Gastroesophageal sphincter (tissue), 4 donors: ENCODE measurements around the gene ITGAL. TPM values are rescaled to one million over a fixed set of nuclear protein-coding genes. Genes with fewer than 3 reads are reported as not detected.

Experiments used
- ATAC-seq: fragments of 150-250 bp; one replicate; pipeline ENCODE4 v1.9.1; 2016; ENCODE audit warnings: mild to moderate bottlenecking, moderate library complexity
- H3K27ac ChIP-seq, 4 donors: fragments of 200-600 bp; sonication (generic) in 3 of 4; 1 replicate in 3 of 4; 2 replicates in 1 of 4; pipeline ENCODE4 v1.5.1; 2016 to 2019
- H3K27me3 ChIP-seq: fragments of 200-600 bp; sonication (generic); one replicate; pipeline ENCODE4 v1.5.1; 2019
- H3K36me3 ChIP-seq, 2 donors: fragments of 200-600 bp; sonication (generic); one replicate each; pipeline ENCODE4 v1.5.1; 2019; ENCODE audit warnings: control low read depth in 1 of 2
- H3K4me1 ChIP-seq, 3 donors: fragments of 200-600 bp; sonication (generic); 1 replicate in 2 of 3; 2 replicates in 1 of 3; pipeline ENCODE4 v1.5.1; 2016 to 2019; ENCODE audit warnings: control low read depth in 2 of 3
- H3K4me3 ChIP-seq, 2 donors: fragments of 200-600 bp; sonication (generic); one replicate each; pipeline ENCODE4 v1.5.1; 2019; ENCODE audit warnings: mild to moderate bottlenecking in 1 of 2, moderate library complexity in 1 of 2
- H3K9me3 ChIP-seq, 3 donors: fragments of 200-600 bp; sonication (generic); one replicate each; pipeline ENCODE4 v1.5.1; 2017 to 2019; ENCODE audit warnings: control low read depth in 2 of 3
- CTCF ChIP-seq, 4 experiments: fragments of 200-600 bp in 2 of 4; fragments of 450-650 bp in 2 of 4; sonication (generic) in 1 of 4; IDR thresholded peaks; one replicate each; pipeline ENCODE4 v1.5.1; 2017 to 2019; ENCODE audit warnings: antibody characterized with exemption in 4 of 4, mild to moderate bottlenecking in 2 of 4, moderate library complexity in 2 of 4
- EP300 ChIP-seq: sonication (generic); formaldehyde crosslinking; IDR thresholded peaks from one replicate; pipeline ENCODE4 v1.6.1; 2017; ENCODE audit warnings: antibody characterized with exemption, mild to moderate bottlenecking
- POLR2A ChIP-seq, 2 donors: fragments of 450-650 bp; IDR thresholded peaks; one replicate each; pipeline ENCODE4 v1.6.1; 2017; ENCODE audit warnings: antibody characterized with exemption in 2 of 2, mild to moderate bottlenecking in 2 of 2, moderate library complexity in 1 of 2
- POLR2AphosphoS5 ChIP-seq: sonication (generic); formaldehyde crosslinking; IDR thresholded peaks from one replicate; pipeline ENCODE4 v1.6.1; 2017; ENCODE audit warnings: antibody characterized with exemption
- WGBS, 2 donors: methylation state at CpG; one replicate each; pipeline ENCODE4 v1.1.5; 2018; ENCODE audit warnings: low coverage in 1 of 2; 5-methylcytosine and 5-hydroxymethylcytosine counted together
- total RNA-seq, 4 donors: library from RNA; depleted of rRNA; stranded (reverse); fragments of >200 nt; gene quantifications; one replicate each; pipeline ENCODE4 v1.1.0, GENCODE V29; 2016

The ITGAL gene
- total RNA-seq, 4 donors from 2014 or later: 0.30 to 4.2 (median 0.97) TPM

DNA sequence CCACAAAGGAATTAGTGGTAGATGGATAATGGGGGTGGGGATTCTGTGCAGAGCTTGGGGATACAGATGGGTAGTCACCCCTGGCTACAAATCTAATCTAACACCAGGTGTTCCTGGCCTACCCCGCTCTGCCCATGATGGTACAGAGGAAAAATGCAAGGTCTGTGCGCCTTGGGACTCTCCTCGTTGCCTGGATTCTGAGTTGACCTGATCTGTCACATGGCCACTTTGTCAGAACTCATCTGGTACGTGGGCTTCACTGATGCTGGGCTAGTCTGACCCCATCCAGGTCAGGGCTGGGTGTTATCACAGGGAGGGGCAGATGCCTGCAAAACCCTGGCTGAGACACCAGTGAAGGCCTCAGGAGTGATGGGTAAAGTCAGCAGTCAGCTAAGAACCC is 80.4 kb downstream of the ITGAL start:
- no peak for ATAC-seq
- peaks cover 0 to 44% of the 10 kb centered on the region in 2 donors for H3K36me3 ChIP-seq
- H3K27me3 ChIP-seq: no peaks in the 10 kb centered on the region
- H3K27ac ChIP-seq: no peak overlapping the region
- H3K4me3 ChIP-seq: no peak overlapping the region
- no CpG with 5 or more reads among the region's 4 CpGs for WGBS, 2 donors
- H3K9me3 ChIP-seq: no peaks in the 10 kb centered on the region
- TF ChIP-seq EP300: no peak
- TF ChIP-seq CTCF (IDR thresholded peaks at IDR 0.05): no peak
- no peak for TF ChIP-seq POLR2AphosphoS5
- no peak for TF ChIP-seq POLR2A (IDR thresholded peaks at IDR 0.05)
- H3K4me1 ChIP-seq: peaks cover 0 to 23% (median 7%) of the 10 kb centered on the region in 3 donors

DNA sequence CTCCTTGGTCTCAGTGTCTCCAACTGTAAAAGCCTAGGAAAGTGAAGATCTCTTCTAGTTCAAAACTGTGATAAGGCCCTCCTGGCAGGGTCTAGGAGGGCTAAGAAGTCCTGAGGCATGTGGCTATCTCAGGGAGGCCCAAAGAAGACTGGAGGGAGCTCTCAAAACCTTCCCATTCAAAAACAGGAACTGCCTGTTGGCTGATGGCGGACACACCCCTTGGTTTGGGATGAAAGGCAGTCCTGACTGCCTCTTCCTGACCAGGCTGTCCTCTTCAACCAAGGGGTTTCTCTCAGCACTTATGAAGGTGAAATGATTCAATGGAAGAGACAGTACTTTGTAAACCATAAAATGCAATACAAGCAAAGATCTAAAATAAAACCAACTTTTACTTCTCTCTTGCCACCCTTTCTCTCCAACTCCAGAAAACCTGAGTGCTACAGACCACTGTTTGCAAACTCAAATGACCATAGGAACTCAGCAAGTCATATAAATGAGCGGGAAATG is 80.9 kb downstream of the ITGAL start:
- H3K9me3 ChIP-seq: no peaks in the 10 kb centered on the region
- peaks cover 0 to 44% of the 10 kb centered on the region in 2 donors for H3K36me3 ChIP-seq
- no peaks in the 10 kb centered on the region for H3K27me3 ChIP-seq
- no peak overlapping the region for H3K4me3 ChIP-seq
- no peak for ATAC-seq
- peaks cover 0 to 23% (median 7%) of the 10 kb centered on the region in 3 donors for H3K4me1 ChIP-seq
- 85% methylated on average over 2 of the region's 2 CpGs; no CpG with 5 or more reads in 1 of the 2 donors for WGBS, 2 donors
- no peak overlapping the region for H3K27ac ChIP-seq
- TF ChIP-seq POLR2AphosphoS5 (no peak), EP300 (no peak), CTCF (IDR thresholded peaks at IDR 0.05) (no peak), POLR2A (IDR thresholded peaks at IDR 0.05) (no peak)

- no peak for ATAC-seq
- TF ChIP-seq EP300 (no peak), CTCF (IDR thresholded peaks at IDR 0.05) (no peak), POLR2A (IDR thresholded peaks at IDR 0.05) (no peak), POLR2AphosphoS5 (no peak)
- 83 to 92% methylated on average over 2 of the region's 18 CpGs for WGBS, 2 donors
- Histone ChIP-seq H3K4me3 (no peak overlapping the region), H3K9me3 (no peaks in the 10 kb centered on the region), H3K27ac (no peak overlapping the region), H3K36me3 (peaks cover 0 to 44% of the 10 kb centered on the region in 2 donors), H3K27me3 (no peaks in the 10 kb centered on the region), H3K4me1 (peaks cover 0 to 31% (median 11%) of the 10 kb centered on the region in 3 donors)
These were observed 82.2 kb downstream of the ITGAL start for GRCh38 chr16:30554557-30555314.

DNA sequence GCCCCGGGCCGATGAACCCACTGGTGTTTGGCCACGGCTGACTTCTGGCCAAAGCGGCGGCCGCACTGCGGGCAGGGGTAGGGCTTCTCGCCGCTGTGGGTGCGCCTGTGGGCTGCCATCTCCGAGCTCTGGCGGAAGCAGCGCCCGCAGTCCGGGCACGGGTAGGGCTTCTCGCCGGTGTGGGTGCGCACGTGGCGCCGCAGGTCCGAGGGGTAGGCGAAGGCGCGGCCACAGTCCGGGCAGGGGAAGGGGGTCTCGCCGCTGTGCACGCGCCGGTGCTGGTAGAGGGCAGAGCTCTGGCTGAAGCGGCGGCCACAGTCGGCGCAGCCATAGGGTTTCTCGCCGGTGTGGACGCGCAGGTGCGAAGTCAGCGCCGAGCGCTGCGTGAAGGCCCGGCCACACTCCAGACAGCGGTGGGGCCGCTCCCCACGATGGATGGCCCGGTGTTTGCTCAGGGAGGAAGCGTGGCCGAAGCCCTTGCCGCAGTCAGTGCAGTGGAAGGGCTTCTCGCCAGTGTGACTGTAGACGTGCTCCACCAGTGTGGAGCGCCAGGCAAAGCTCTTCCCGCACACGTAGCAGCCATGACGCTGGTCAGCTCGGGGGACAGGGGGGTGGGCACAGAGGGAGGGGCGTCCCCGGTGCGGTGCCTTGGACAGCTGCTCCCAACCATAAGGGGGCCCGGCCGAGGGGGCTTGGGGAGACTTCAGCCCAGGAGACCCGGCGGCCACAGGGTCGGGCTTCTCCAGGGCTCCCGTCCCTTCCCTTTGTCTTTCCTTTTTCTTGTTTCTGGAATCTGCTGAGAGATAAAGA is 83.0 kb downstream of the ITGAL start:
- 80% methylated on average over 1 of the region's 69 CpGs; no CpG with 5 or more reads in 1 of the 2 donors for WGBS, 2 donors
- ATAC-seq: no peak
- Histone ChIP-seq H3K9me3 (no peaks in the 10 kb centered on the region), H3K4me1 (peaks cover 0 to 32% (median 11%) of the 10 kb centered on the region in 3 donors), H3K27ac (no peak overlapping the region), H3K36me3 (peaks cover 0 to 44% of the 10 kb centered on the region in 2 donors), H3K27me3 (no peaks in the 10 kb centered on the region), H3K4me3 (no peak overlapping the region)
- TF ChIP-seq POLR2AphosphoS5: no peak
- no peak for TF ChIP-seq CTCF (IDR thresholded peaks at IDR 0.05)
- no peak for TF ChIP-seq POLR2A (IDR thresholded peaks at IDR 0.05)
- TF ChIP-seq EP300: no peak
